Measurements from ENCODE around the gene CCDC13.

DNA sequence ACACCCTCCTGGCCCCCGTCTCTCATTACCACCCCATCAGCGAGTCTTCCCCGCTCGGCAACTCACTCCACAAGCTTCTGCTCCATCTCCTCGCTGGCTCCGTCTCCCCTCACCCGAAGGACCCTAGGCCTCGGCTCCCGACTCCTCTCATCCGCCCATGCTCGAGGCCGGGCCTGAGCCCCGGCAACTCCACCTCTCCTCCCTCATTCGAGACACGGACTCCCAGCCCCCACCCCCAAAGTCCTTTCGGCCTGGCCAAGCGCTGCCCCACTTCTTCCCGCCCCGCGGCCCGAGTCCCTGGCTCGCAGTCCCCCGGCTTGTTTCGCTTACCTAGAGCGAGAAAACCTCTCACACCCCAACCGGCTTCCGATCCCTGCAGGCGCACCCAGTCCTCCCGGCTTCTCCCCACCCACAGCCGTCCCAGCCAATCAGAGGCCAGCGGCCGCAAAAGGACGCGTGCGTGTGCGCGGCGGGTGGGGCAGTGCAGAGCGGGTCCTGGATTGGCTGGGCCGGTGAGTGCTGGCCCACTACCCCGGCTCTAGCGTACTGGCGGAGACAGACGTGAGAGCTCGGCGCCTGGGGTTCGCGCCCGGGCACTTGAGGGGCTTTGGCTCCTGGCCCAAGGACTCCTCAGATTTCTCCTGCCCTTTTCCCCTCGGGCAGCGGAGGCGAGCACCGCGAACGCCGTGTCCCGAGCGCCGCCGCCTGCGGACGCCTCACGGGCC is 31.2 kb upstream of the CCDC13 start, which contains the start of gene HIGD1A:
- TF ChIP-seq, protein P1, sequence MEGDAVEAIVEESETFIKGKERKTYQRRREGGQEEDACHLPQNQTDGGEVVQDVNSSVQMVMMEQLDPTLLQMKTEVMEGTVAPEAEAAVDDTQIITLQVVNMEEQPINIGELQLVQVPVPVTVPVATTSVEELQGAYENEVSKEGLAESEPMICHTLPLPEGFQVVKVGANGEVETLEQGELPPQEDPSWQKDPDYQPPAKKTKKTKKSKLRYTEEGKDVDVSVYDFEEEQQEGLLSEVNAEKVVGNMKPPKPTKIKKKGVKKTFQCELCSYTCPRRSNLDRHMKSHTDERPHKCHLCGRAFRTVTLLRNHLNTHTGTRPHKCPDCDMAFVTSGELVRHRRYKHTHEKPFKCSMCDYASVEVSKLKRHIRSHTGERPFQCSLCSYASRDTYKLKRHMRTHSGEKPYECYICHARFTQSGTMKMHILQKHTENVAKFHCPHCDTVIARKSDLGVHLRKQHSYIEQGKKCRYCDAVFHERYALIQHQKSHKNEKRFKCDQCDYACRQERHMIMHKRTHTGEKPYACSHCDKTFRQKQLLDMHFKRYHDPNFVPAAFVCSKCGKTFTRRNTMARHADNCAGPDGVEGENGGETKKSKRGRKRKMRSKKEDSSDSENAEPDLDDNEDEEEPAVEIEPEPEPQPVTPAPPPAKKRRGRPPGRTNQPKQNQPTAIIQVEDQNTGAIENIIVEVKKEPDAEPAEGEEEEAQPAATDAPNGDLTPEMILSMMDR (conservative IDR thresholded peaks at IDR 0.05 in 1 of 2, IDR thresholded peaks at IDR 0.05 in 1 of 2; ENCODE audit: low read depth in 1 of 2, low read length in 2 of 2) = no peak
- TF ChIP-seq EZH2 (IDR thresholded peaks at IDR 0.05; ENCODE audit: low read length, missing control alignments) = no peak
